Pancreas (tissue), 10 donors: ENCODE results near the gene FGFBP3. TPM values are rescaled to one million over a fixed set of nuclear protein-coding genes. Genes with fewer than 3 reads are reported as not detected.

Experiments used
- ATAC-seq, 4 donors: fragments of 200-7000 bp; cut with Tn5 transposase; one replicate each; pipeline versions ENCODE4 v1.8.0 to v1.9.1; 2020; ENCODE audit warnings: mild to moderate bottlenecking in 4 of 4, moderate library complexity in 4 of 4
- DNase-seq, 6 donors: peaks; one replicate each; pipeline ENCODE4 v3.0.0-alpha.2; 2020
- FAIRE-seq: peaks from 2 replicates; lab custom pipeline; 2012; peaks lifted over from hg19 to GRCh38; lab: Jason Lieb, UNC
- H3K27ac ChIP-seq, 4 donors: fragments of 200-600 bp; sonication (generic); 1 replicate in 3 of 4; 2 replicates in 1 of 4; pipeline versions ENCODE4 v1.5.0 to v1.8.0; 2020
- H3K27me3 ChIP-seq, 4 donors: fragments of 200-600 bp; one replicate each; pipeline ENCODE4 v1.8.0; 2021
- H3K36me3 ChIP-seq, 3 donors: fragments of 200-600 bp; sonication (generic) in 1 of 3; one replicate each; pipeline versions ENCODE4 v1.5.0 to v1.8.0; 2020 to 2021
- H3K4me1 ChIP-seq, 3 donors: fragments of 200-600 bp; one replicate each; pipeline ENCODE4 v1.8.0; 2021
- H3K4me3 ChIP-seq, 4 donors: fragments of 200-600 bp; sonication (generic) in 2 of 4; one replicate each; pipeline versions ENCODE4 v1.5.0 to v1.8.0; 2020 to 2021
- H3K9me3 ChIP-seq, 4 donors: fragments of 200-600 bp; one replicate each; pipeline ENCODE4 v1.8.0; 2021
- CTCF ChIP-seq, 4 donors: fragments of 200-600 bp; sonication (generic) in 3 of 4; IDR thresholded peaks; one replicate each; pipeline versions ENCODE4 v1.5.0 to v1.8.0; 2021; ENCODE audit warnings: antibody characterized with exemption in 4 of 4
- WGBS, 2 donors: extraction: QIAGEN DNeasy Blood & Tissue Kit; methylation state at CpG; one replicate each; pipeline ENCODE4 v1.1.7; 2013; 5-methylcytosine and 5-hydroxymethylcytosine counted together
- intact Hi-C, 3 donors: fragments of 100-400 bp; cut with DNase I; formaldehyde crosslinking; loops; one replicate each; pipeline versions ENCODE4 v1.11.1 to v1.14.2; 2022
- polyA plus RNA-seq, 2 donors: library from polyadenylated mRNA; stranded (reverse); fragments of 200-250 nt; gene quantifications; one replicate each; pipeline ENCODE4 v1.2.3, GENCODE V29; 2013
- total RNA-seq, 6 donors: library from RNA; stranded (reverse); fragmentation: NEBNext Ultra II Directional in 4 of 6; extraction: Animal tissue kit (Norgen Biotek cat#: 25700) in 4 of 6; gene quantifications; one replicate each; pipeline versions ENCODE4 v1.2.1 to v1.2.4, GENCODE V29; 2021 to 2023
- donor health status: healthy with polysubstance abuse.
- donor health status: DM: no; HTN: no; CAD: no; lungs with moderate emphysema.
- donor health status: DM: no; HTN: no; CAD: no.
- donor health status: control.
- donor health status: control.
- donor health status: Bipolar disorder and iron deficiency.
- donor health status: DM: yes; HTN: yes; CAD: no.
- donor health status: DM: no; HTN: no; CAD: no.
- donor health status: DM: no; HTN: no; CAD: no.
- donor health status: DM: yes; HTN: yes; CAD: no.

FGFBP3 gene
- total and polyA plus RNA-seq, 8 donors, result 0.72 to 1.9 (median 1.1) TPM

- intact Hi-C loops, result no loop called here
- peak overlapping the region in 2 of 4 donors; percentile 58 to 72 for H3K27ac ChIP-seq
- ATAC-seq, result peak; percentile 8 to 24 (median 14)
- no peak for FAIRE-seq
- no peaks in the 10 kb centered on the region for H3K36me3 ChIP-seq
- H3K4me3 ChIP-seq, result peak overlapping the region; percentile 86 to 93 (median 89)
- no peak for DNase-seq
- H3K9me3 ChIP-seq, result no peaks in the 10 kb centered on the region
- H3K27me3 ChIP-seq, result peaks cover 0 to 7% (median 0%) of the 10 kb centered on the region in 4 donors
- TF ChIP-seq CTCF (IDR thresholded peaks at IDR 0.05), result no peak
- WGBS, 2 donors, result 4% methylated on average over 18 of the region's 18 CpGs
- H3K4me1 ChIP-seq, result peaks cover 0 to 5% (median 4%) of the 10 kb centered on the region in 3 donors
These were observed 1.4 kb downstream of the FGFBP3 start for GRCh38 chr10:91907914-91908336.

- H3K9me3 ChIP-seq, result no peaks in the 10 kb centered on the region
- H3K27ac ChIP-seq, result no peak overlapping the region
- no peak for TF ChIP-seq CTCF (IDR thresholded peaks at IDR 0.05)
- peaks cover 0 to 7% (median 0%) of the 10 kb centered on the region in 4 donors for H3K27me3 ChIP-seq
- H3K4me1 ChIP-seq, result peaks cover 0 to 5% (median 4%) of the 10 kb centered on the region in 3 donors
- 95 to 96% methylated on average over 5 of the region's 5 CpGs for WGBS, 2 donors
- FAIRE-seq, result no peak
- intact Hi-C loops, result no loop called here
- no peaks in the 10 kb centered on the region for H3K36me3 ChIP-seq
- no peak for DNase-seq
- H3K4me3 ChIP-seq, result peak overlapping the region in 1 of 4 donors; percentile 86
- ATAC-seq, result no peak
These were observed 2.2 kb downstream of the FGFBP3 start for GRCh38 chr10:91907033-91907594.

- ATAC-seq (peak; percentile 78 to 97 (median 83)), FAIRE-seq (no peak), DNase-seq (peak in 1 of 6 donors; percentile 41)
- WGBS, 2 donors, result 7 to 12% methylated on average over 2 of the region's 2 CpGs
- H3K27ac ChIP-seq, result peak overlapping the region in 1 of 4 donors; percentile 24
- H3K4me1 ChIP-seq, result no peaks in the 10 kb centered on the region
- no peaks in the 10 kb centered on the region for H3K9me3 ChIP-seq
- H3K4me3 ChIP-seq, result no peak overlapping the region
- intact Hi-C loops, result no loop called here
- no peaks in the 10 kb centered on the region for H3K27me3 ChIP-seq
- no peak for TF ChIP-seq CTCF (IDR thresholded peaks at IDR 0.05)
- H3K36me3 ChIP-seq, result no peaks in the 10 kb centered on the region
These were observed 7.3 kb downstream of the FGFBP3 start for GRCh38 chr10:91901784-91902677.

- Histone ChIP-seq H3K27ac (no peak overlapping the region), H3K4me3 (no peak overlapping the region), H3K36me3 (no peaks in the 10 kb centered on the region), H3K27me3 (no peaks in the 10 kb centered on the region), H3K4me1 (no peaks in the 10 kb centered on the region), H3K9me3 (no peaks in the 10 kb centered on the region)
- intact Hi-C loops, result no loop called here
- no peak for DNase-seq
- TF ChIP-seq CTCF (IDR thresholded peaks at IDR 0.05), result no peak
- ATAC-seq, result no peak
- 50 to 59% methylated on average over 8 of the region's 8 CpGs for WGBS, 2 donors
- FAIRE-seq, result no peak
These were observed 11.9 kb downstream of the FGFBP3 start for GRCh38 chr10:91897421-91897820.
